Mucosa of rectum (tissue), 2 donors: ENCODE data around the gene CD96.

Experiments
- H3K27ac ChIP-seq, 2 donors: one replicate each; pipeline ENCODE4 v1.7.0; 2013; ENCODE audit warnings: inconsistent platforms in 2 of 2, low read depth in 2 of 2, low read length in 2 of 2
- H3K27me3 ChIP-seq, 2 donors: one replicate each; pipeline ENCODE4 v1.7.0; 2013; ENCODE audit warnings: low read length in 2 of 2; ENCODE audit not compliant: control insufficient read depth in 2 of 2, insufficient read depth in 2 of 2
- H3K36me3 ChIP-seq, 2 donors: one replicate each; pipeline ENCODE4 v1.7.0; 2013; ENCODE audit warnings: low read length in 2 of 2; ENCODE audit not compliant: control insufficient read depth in 2 of 2, insufficient read depth in 2 of 2
- H3K4me1 ChIP-seq, 2 donors: one replicate each; pipeline ENCODE4 v1.7.0; 2013; ENCODE audit warnings: low read length in 2 of 2, mild to moderate bottlenecking in 1 of 2; ENCODE audit not compliant: control insufficient read depth in 2 of 2, insufficient read depth in 2 of 2
- H3K4me3 ChIP-seq, 2 donors: one replicate each; pipeline ENCODE4 v1.7.0; 2013; ENCODE audit warnings: low read length in 2 of 2
- H3K9ac ChIP-seq, 2 donors: one replicate each; pipeline ENCODE4 v1.7.0; 2013; ENCODE audit warnings: low read length in 2 of 2, low read depth in 1 of 2, mild to moderate bottlenecking in 1 of 2
- H3K9me3 ChIP-seq, 2 donors: one replicate each; pipeline ENCODE4 v1.7.0; 2013; ENCODE audit warnings: low read length in 2 of 2; ENCODE audit not compliant: control insufficient read depth in 2 of 2
- donor health status: healthy.
- donor health status: Normal muscosa, but diverticular disease.

CD96 gene

DNA sequence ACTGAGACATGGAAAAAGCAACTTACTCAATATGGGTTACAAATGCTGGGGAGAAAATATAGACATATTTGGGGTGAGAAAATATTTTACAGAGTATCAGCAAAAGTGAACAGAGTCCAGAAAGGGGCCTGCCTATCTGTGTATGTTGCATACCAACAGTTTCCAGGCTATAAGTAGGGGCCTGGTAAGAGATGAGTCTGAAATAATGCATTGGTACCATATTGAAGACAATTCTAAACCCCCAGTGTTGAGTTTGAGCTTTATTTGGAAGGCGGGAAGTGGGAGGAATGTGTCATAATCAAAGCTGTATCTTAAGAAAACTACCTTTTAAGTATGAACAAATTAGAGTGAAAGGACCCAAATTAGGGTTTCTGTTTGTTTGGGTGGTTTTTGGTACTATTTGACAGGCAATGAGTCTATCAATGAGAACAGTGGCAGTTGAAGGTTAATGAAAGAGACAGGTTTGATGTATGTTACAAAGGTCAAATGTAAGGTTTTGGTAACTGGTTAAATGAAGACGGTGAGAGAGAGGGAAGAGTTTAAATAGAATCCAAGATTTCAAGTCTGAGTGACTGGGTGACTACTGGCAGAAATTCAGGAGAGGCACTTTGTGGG is 159.4 kb downstream of the CD96 start:
- no peaks in the 10 kb centered on the region for H3K27me3 ChIP-seq
- H3K36me3 ChIP-seq = no peaks in the 10 kb centered on the region
- no peaks in the 10 kb centered on the region for H3K4me1 ChIP-seq
- H3K27ac ChIP-seq = no peak overlapping the region
- H3K9me3 ChIP-seq = no peaks in the 10 kb centered on the region
- H3K9ac ChIP-seq = no peak overlapping the region
- H3K4me3 ChIP-seq = no peak overlapping the region
